Right kidney (tissue), 1 donor: Measurements from ENCODE around the gene PYGO2.
"Not testable (repeated sequence)": the region's sequence is repeated elsewhere in the genome, so short reads cannot be mapped to it uniquely, and the experiment has no call there.

Source experiments
- DNase-seq: peaks from one replicate; pipeline ENCODE4 v3.0.0-alpha.2; 2016

Gene PYGO2

DNA sequence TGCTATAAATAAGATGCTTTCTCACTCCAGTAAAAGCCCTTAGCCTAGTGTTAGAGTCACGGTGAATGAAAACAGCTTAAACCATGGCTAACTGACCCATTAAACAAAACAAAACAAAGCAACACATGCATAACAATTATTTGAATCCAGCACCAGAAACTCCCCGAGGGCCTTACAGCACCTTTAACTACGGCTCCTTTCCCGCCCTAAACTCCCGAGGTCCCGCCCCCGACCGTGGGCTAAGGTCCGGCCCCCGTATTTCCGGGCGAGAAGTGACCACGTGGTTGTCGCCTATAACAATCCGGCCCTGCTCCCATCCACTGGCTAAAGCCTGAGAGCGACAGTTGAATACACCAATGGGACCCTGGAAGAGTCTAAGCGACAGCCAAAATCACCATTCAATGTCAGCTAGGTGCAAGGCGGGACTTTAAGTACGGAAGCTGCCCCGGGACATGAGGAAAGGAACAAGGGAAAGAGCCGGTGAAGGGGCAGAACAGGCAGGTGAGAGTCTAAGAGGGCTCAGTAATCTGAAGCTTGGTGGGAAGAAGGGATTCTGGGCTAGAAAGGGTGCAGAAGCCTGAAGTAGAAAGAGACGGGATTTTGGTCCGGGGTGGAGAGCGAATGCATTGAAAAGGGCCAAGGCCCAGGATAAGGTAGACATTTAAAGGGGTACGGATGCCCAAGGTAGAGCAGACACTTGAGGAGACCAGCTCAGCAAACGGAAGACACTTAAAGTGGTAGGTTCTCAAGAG, 21.5 kb upstream of the PYGO2 start, which contains the start of gene FLAD1:
TSS of gene FLAD1 (plus strand) at position 448 of the 752 bp plus-strand sequence. CDS start 351 bp downstream, outside the sequence.
- DNase-seq: peak; percentile 80

DNA sequence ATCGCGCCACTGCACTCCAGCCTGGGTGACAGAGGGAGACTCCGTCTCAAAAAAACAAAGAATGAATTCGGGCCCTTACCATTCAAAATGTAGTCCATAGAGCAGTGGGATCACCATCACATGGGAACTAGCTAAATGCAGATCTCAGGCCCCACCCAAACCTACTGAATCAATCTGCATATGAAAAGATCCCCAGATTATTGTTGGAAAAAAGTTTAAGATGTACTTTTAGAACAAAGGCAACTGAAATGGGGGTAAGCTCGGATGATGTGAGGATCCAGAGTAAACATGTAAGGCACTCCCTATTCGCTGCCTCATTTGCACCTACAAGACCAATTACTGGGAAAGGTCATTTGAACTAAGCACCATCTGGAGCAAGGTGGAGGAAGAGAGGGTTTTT, 20.8 kb upstream of the PYGO2 start:
- no peak for DNase-seq

DNA sequence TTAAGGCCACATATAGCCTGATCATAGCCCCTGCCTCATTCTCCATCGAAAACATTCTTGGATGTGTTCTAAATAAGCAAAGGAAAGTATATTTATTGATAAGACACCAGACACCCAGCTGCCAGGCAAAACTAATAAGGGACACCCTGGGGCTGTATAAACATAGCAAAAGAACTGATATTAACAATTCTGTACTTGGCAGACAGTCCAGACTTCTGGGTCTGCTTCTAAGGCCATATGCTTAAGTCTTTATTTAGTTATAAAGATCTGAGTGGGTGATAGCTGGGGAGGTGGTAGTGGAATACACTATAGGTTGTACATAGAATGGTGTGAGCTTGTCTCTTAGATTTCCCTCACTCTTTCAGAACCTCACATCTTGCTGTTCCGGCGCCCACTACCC, 16.8 kb upstream of the PYGO2 start:
- DNase-seq: no peak

DNA sequence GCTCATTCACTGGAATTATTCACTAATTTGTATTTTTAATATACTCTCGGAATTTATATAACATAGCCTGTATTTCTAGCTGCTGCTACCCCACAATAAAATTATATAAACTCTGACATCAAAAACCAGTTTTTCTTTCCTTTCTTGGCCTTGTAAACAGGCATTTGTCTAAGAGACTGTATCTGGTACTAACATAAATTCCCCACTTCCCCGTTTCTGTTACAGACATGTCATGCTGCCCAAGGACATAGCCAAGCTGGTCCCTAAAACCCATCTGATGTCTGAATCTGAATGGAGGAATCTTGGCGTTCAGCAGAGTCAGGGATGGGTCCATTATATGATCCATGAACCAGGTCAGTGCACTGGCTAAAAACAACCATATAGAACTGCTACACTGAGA, 16.2 kb upstream of the PYGO2 start:
- not testable (repeated sequence) for DNase-seq

DNA sequence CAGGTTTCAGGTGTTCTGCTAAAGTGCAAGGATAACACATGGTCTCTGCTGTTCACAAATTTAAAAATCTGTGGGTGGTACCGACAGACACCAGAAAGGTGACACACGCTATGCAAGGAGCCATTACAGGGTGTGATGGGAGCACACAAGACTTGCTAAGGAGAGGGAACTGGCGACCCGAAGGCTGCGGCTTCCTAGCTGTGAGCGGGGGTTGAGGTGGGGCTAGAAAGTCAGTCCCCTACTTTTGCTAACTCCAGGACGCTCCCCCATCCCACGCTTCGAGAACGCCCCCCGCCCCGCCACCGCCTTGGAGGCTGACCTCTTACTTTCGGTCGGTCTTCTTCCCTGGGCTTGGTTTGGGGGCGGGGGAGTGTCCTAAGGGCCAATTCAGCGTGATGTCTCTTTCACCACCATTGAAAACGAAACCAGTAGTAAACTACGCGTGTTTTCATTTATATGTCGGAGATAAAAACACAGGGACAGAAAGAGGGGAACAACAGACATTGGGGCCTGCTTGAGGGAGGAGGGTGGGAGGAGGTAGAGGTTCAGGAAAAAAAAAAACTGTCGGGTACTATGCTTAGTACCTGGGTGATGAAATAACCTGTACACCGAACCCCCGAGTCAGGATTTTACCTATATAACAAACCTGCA, 14.0 kb upstream of the PYGO2 start:
- DNase-seq: peak; percentile 74

DNA sequence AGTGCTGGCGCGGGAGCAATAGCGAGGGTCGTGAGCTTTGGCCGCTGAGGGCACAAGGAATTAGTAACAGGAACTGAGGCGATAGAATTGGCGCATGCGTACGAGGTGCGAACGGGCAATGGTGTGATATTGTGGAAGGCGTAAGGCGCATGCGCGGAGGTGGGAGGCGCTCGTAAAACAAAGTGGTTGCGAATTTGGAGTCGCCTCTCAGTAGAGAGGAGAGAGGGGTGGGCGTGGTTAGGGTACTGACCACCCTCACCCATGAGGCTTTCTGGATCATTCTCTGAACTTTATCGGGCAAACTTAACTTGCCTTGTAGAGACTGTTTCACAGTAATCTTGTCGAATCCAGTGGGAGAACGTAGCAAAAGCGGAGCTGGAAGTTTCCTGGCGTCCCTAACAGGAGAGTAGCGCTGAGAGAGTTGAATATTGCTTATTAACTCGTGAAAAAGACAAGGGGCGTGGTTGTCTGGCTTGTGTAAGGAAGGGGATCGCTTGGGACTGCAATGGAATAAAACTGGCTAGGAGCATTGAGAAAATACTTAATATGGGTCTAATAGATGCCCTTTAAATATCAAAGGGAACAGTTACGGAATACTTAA, 13.3 kb upstream of the PYGO2 start:
- DNase-seq: peak; percentile 98

DNA sequence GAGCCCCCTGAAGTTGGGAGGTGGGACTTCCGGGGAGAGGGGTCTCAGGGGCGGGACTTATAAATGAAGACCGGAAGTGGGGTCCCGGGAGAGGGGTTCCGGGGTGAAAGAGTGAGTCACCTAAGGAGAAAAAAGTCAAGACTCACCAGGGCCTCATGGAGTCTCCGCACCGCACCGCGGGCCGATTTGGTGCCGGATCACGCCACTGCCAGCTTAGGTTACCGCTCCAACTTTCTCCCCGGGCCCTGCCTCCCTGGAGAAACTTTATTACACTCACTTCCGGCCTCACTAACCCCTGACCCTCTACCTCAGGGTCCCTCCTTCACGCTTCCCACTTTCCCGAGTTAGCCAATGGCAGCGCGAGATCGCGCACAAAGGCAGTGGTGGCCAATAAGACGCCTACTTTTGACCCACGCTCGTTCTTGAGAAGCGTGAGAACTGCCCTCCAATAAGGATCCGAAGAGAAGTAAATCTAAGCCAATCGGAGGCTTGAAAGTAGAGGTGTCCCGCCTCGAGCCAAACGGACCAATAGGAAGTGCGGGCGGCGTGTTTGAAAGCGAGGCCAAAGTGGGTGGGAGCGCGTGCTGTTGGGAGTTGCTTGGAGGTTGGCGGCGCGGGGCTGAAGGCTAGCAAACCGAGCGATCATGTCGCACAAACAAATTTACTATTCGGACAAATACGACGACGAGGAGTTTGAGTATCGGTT, 12.7 kb upstream of the PYGO2 start, which contains the start of gene CKS1B:
TSS of gene CKS1B (plus strand) at position 580 of the 706 bp plus-strand sequence. CDS start at position 645, 65 bp downstream.
- peak; percentile 98 for DNase-seq

DNA sequence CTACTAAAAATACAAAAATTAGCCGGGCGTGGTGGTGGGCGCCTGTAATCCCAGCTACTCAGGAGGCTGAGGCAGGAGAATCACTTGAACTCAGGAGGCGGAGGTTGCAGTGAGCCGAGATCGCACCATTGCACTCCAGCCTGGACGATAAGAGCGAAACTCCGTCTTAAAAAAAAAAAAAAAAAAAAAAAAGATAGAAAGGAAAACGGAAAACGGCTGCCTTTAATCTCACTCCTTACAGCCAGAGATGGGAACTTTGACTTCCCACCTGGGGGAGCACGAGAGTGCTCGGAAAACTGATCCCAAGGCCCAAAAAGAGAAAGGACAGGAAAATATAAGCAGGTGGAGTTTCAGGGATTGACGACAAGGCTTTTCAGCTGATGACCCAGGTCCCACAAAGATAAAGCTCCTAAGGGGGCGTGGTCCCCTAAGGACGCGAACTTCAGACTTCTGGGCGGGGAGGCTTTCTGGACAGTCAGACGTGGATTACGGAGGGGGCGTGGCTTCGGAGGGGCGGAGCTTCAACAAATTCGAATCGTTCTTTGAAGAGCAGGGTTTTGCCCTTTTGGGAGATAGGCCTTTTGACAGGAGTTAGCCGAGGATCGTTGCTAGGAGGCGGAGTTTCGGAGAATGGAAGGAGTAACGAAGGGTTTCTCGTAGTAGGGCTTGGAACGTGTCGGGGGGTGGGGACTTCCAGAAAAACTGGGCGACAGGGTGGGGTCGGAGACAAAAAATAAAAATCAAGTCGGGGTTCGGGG, 11.9 kb upstream of the PYGO2 start:
- peak; percentile 84 for DNase-seq

DNA sequence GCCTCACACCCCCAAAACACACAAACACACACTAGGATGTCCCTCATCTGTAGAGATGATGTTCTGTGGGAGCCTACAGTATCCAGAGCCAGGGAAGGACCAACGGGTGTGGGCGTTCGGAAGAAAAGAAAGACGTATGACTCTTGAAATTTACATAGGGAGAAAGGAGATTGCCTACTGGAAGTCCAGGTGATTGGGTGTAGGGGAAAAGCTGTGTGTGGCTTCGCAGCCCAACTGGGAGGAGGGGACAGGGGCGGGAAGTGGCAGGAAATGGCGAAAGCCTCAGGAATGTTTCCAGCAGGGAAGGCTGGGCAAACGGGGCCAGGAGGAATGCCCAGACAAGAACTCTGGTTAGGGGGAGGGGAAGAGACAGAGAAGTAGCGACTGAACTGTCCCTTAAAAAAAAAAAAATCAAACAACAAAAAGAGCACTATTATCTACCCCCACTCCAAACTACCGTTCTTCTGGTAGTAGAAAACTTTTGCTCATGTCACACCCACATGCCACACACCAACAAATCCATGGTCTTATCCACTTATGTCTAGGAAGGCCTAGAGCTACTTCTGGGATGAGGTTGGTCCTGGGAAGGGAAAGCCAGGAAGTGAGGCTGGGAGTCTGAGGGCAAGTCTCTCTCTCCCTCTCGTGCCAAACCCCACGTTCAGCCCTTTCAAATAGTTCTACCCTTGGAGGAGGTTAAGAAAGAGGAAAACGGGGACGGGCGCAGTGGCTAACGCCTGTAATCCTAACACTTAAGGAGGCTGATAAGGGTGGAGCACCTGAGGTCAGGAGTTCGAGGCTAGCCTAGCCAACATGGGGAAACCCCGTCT, 11.1 kb upstream of the PYGO2 start:
- no peak for DNase-seq

DNA sequence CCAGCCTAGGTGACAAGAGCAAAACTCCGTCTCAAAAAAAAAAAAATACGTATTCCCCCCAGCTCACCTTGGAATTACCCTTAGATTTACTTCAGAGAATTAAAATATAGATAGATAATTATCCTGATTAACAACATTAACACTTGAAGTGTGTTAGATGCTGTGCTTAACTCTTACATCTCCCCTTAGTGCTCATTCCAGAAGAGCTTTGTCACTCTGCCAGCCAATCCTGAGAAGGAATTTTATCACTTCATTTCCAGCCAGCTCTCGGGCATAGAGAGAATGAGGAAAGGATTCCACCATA, 10.6 kb upstream of the PYGO2 start:
- DNase-seq: no peak

DNA sequence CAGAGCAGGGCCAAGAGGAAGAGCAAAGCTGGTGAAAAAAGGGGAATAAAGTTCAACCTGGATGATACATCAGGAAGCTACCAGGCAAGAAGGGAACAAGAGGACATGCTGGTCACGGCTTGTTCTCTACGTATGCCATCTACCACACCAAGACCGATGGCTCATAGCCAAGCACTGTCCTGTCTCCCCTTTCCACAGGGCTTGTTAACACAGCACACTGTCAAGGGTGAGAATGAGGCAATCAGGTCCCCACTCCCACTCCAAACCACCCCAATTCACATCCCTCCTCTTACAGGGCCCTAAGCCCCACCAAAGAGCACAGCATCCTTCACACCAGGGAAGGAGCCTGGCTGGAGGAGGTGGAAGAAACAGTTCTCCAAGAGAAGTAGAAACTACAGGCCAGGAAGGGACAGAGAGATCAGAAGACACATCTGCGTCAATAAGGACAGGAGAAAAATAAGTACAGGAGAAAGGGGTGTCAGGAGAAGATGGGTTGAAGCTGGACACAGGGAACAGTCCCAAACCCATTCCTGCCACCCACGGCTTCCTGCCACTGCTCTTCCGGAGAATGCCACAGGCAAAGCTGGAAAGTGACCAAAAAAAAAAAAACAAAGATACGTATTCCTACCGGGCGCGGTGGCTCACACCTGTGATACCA, 9.9 kb upstream of the PYGO2 start:
- DNase-seq: no peak

DNA sequence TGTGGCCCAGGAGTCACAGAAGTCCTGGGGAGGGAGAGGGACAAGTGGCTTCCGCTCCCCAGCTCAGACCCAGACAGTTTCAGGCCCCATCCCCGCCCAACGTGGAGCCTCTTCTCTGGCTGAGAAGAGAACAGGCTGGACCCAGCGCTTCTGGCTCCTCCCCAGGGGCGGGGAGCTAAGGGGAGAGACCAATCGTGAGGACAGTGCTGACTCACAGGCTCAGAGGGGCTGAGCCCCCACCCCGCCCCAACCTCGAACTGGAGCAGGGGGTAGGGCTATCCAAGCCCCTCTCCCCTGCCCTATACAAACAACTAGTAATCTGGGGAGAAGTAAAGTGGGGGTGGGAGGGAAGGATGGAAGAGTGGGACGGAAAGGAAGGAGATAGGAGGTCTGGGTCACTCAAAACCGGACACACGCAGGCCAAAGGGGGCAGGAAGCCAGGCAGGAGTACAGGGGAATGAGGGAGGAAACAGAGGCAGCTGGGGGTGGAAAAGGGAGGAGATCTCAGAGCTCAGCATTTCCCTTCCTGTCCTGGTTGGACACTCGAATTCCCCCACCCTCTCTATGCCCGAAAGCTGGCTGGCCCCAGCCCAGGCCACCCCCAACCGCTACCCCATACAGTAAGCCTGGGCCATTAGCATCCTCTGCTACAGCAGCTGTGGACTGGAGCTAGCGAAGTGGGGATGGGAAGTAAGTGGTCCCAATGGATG, 9.2 kb upstream of the PYGO2 start, which contains the start of gene SHC1:
TSS of gene SHC1 (minus strand) at position 117 of the 710 bp plus-strand sequence. CDS start 221 bp downstream, outside the sequence.
- peak; percentile 74 for DNase-seq

DNA sequence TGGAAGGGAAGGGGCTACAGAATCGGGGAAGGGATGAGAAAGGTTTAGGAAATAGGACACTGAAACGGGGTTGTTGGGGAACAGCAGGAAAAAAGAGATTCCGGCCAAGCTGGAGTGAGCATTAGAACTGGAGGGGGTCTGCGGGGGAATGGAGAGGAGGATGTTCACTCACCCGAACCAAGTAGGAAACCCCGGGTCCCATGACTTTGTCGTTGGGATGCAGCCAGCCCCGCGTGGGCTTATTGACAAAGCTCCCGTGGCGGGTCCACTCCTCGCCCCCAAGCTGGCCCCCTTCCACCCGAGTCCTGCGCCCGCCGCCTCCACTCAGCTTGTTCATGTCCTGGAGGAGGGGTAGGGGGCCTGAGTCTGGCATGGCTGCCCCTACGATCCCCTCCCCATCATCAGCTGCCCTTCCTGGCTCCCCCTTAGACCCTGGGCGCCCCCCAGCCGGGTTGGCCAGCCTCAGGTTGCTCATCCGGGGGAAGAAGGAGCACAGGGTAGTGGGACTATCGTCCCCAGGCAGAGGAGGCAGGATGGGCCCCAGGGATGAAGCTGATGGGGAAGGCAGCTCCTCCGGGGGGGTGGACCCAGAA, 8.4 kb upstream of the PYGO2 start:
- no peak for DNase-seq

DNA sequence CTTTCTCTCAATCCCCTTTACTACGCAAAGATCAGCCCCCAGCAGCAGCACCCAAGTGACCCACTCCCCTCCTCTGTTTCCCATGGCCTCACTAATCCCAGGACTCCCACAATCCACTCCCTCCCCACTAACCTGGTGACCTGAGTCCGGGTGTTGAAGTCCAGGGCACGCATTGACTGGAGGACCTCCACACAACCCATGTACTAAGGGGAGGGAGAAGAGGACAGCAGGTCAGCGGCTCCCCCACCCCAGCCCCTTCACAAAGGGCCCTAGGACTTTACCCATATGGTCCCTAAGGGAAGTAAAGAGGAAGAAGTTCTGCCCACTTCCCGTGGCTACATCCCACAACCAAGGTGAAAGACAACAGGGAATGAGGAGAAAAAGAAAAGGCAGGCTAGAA, 7.7 kb upstream of the PYGO2 start:
- DNase-seq: no peak

DNA sequence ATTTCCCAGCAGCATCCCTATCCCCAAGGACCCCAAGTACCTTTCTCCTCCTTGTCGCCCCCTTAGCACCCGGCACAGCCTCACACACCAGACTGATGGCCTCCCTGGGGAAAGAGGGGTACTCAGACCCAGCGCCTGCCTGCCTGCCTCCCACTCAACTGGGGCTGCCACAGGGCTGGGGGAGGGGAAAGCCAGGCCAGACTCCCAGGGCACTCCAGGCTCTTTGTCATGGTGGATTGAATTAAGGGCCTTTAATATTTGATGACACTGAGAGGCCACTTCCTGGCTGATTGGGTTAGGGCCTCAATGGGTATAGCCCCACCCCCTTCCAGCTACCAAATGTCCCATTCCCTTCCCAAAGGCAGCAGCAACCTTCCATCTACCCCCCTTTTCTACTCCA, 7.1 kb upstream of the PYGO2 start:
- DNase-seq: no peak

DNA sequence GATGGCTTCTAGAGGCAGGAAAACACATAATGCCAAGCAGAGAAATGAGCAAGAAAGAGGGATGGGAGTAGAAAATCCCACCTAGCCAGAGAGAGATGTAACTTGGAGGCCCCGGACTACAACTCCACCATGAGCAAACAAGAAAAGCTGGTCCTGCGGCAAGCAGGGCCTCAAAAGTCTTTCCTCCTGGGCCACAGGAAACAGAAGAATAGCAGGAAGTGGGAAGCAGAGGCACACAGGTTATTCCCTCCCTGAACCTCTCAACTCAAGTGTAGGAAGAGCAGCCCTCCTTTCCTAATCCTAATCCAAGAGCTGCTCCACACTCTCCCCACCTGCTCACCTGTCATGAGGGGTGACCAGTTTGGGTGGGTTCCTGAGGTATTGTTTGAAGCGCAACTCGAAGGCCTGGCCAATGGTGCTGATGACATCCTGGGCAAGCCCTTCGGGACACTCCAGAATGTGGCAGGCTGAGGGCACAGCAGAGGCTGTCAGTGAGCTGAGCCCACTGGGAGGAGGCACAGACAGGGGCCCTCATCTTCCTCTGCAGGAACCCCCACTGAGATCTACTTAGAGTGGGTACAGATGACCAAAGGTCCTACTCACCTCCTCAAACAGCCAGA, 5.9 kb upstream of the PYGO2 start:
- no peak for DNase-seq

DNA sequence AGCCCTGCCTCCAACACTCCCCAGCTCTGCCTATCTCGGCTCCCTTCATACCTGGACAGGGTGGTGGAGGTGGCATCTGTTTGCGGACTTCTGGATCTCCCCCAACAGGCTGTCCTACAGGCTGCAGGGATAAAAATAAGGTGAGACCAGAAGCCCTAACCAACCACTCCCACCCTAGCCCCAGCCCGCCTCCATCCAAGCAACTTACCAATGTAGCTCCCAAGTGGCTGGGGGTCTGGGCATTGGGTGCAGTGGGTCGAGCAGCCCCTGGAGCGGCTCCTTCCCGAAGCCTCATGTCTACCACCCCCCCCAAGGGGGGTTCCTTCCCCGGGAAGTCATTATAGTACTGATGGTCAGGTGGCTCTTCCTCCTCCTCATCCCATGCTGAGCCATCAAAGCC, 4.5 kb upstream of the PYGO2 start:
- no peak for DNase-seq

DNA sequence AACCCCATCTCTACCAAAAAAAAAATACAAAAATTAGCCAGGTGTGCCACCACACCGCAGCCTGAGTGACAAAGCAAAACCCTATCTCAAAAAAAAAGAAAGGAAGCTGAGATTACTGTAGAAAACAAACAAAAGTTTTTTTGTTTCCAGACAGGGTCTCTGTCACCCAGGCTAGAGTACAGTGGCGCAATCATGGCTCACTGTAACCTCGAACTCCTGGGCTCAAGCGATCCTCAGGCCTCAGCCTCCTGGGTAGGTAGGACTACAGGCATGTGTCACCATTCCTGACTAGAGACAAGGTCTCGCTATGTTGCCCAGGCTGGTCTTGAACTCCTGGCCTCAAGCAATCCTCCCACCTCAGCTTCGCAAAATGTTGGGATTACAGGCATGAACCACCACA, 2.8 kb upstream of the PYGO2 start:
- no peak for DNase-seq

DNA sequence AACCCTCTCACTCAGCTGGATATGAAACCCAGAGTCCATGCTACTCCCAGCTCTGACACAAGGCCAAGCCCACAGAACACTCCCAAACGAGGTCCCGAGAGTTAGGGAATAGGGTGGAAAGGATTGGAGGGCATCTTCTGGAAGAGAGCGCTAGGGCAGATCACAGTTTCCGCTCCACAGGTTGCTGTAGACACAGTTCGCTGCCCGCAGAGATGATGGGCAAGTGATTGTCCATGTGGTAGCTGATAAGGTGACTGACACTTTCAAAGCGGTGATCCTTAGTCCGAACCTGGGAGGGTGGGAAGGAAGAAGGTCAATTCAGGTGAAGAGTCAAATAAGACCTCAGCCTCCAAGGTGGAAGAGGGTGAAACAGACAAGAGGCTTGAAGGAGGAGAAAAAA, 2.1 kb upstream of the PYGO2 start:
- no peak for DNase-seq
